B cell (primary cell): Measurements from ENCODE around the gene GNB5. TPM values are rescaled to one million over a fixed set of nuclear protein-coding genes. Genes with fewer than 3 reads are reported as not detected.
A peak's percentile ranks its signal among the peaks of the same experiment; 100 is the strongest.

ENCODE experiments used
- ATAC-seq: fragments of 200-7000 bp; cut with Tn5 transposase; one replicate; pipeline ENCODE4 v1.10.0; 2021; ENCODE audit warnings: low read depth, mild to moderate bottlenecking, moderate number of reproducible peaks, moderate library complexity
- CTCF ChIA-PET: fragments of 350-600 bp; sonication (Branson Sonifier 250); formaldehyde crosslinking; loops from one replicate; lab custom pipeline; 2021; ENCODE audit warnings: antibody characterized with exemption, inconsistent platforms; lab: Charles Lee
- POLR2A ChIA-PET: fragments of 350-600 bp; sonication (Branson Sonifier 250); formaldehyde crosslinking; loops from one replicate; lab custom pipeline; 2021; ENCODE audit warnings: antibody characterized with exemption; lab: Charles Lee
- DNase-seq: peaks from one replicate; pipeline ENCODE4 v3.0.0; 2013
- H2AFZ ChIP-seq: 2 replicates; pipeline ENCODE4 v1.6.1; 2012; ENCODE audit warnings: mild to moderate bottlenecking, low read depth, low read length; ENCODE audit not compliant: insufficient read depth, poor library complexity, severe bottlenecking
- H3K27ac ChIP-seq, 2 donors: 1 replicate in 1 of 2; 2 replicates in 1 of 2; pipeline ENCODE4 v1.5.1; 2012 to 2013; ENCODE audit warnings: low read length in 2 of 2, mild to moderate bottlenecking in 2 of 2, moderate library complexity in 1 of 2
- H3K27me3 ChIP-seq, 4 experiments: fragments of 200-600 bp in 1 of 4; sonication (generic) in 1 of 4; replicated peaks in 1 of 4; 1 replicate in 2 of 4; 2 replicates in 2 of 4; pipeline versions ENCODE4 v1.6.1 to v1.7.0; 2013 to 2016; ENCODE audit warnings: low read length in 3 of 4, mild to moderate bottlenecking in 2 of 4, mixed read lengths in 1 of 4, moderate library complexity in 1 of 4; ENCODE audit not compliant: insufficient read depth in 4 of 4, control insufficient read depth in 3 of 4; ENCODE audit errors: control extremely low read depth in 1 of 4
- H3K36me3 ChIP-seq, 2 experiments: replicated peaks in 1 of 2; 1 replicate in 1 of 2; 2 replicates in 1 of 2; pipeline versions ENCODE4 v1.6.1 to v1.7.1; 2013; ENCODE audit warnings: low read length in 1 of 2; ENCODE audit not compliant: insufficient read depth in 2 of 2, control insufficient read depth in 1 of 2; ENCODE audit errors: control extremely low read depth in 1 of 2, extremely low read depth in 1 of 2
- H3K4me1 ChIP-seq, 2 donors: fragments of 200-600 bp in 1 of 2; sonication (generic) in 1 of 2; 1 replicate in 1 of 2; 2 replicates in 1 of 2; pipeline versions ENCODE4 v1.5.1 to v1.6.1; 2013 to 2017; ENCODE audit warnings: low read length in 2 of 2; ENCODE audit not compliant: control insufficient read depth in 2 of 2, insufficient read depth in 2 of 2
- H3K4me2 ChIP-seq: replicated peaks from 2 replicates; pipeline ENCODE3; 2012; ENCODE audit warnings: mild to moderate bottlenecking, low read depth, low read length; ENCODE audit not compliant: poor library complexity, severe bottlenecking
- H3K4me3 ChIP-seq, 5 experiments: fragments of 200-600 bp in 1 of 5; sonication (generic) in 1 of 5; 1 replicate in 3 of 5; 2 replicates in 2 of 5; pipeline versions ENCODE4 v1.5.1 to v1.7.0; 2011 to 2016; ENCODE audit warnings: low read length in 4 of 5, mild to moderate bottlenecking in 4 of 5, low read depth in 2 of 5, control low read depth in 1 of 5, moderate library complexity in 1 of 5; ENCODE audit not compliant: insufficient read depth in 1 of 5; ENCODE audit errors: control extremely low read depth in 1 of 5, extremely low read depth in 1 of 5
- H3K79me2 ChIP-seq: fragments of 200-600 bp; sonication (generic); one replicate; pipeline ENCODE4 v1.6.0; 2016; ENCODE audit warnings: low read length; ENCODE audit not compliant: control insufficient read depth, insufficient read depth
- H3K9ac ChIP-seq: fragments of 200-600 bp; sonication (generic); 2 replicates; pipeline ENCODE4 v1.6.1; 2017; ENCODE audit warnings: mild to moderate bottlenecking, low read length, moderate library complexity
- H3K9me3 ChIP-seq, 3 donors: one replicate each; pipeline versions ENCODE4 v1.6.1 to v1.7.1; 2013; ENCODE audit warnings: low read length in 2 of 3; ENCODE audit not compliant: control insufficient read depth in 2 of 3, insufficient read depth in 1 of 3; ENCODE audit errors: control extremely low read depth in 1 of 3
- H4K20me1 ChIP-seq: 2 replicates; pipeline ENCODE4 v1.6.0; 2012; ENCODE audit warnings: mild to moderate bottlenecking, low read length; ENCODE audit not compliant: insufficient read depth, control insufficient read depth, poor library complexity, severe bottlenecking
- H3K27ac Mint-ChIP-seq: one replicate; pipeline ENCODE4 v1.8.0; 2021; ENCODE audit warnings: mixed read lengths
- H3K27me3 Mint-ChIP-seq: one replicate; pipeline ENCODE4 v1.8.0; 2021; ENCODE audit warnings: mixed read lengths
- H3K4me1 Mint-ChIP-seq: one replicate; pipeline ENCODE4 v1.8.0; 2021; ENCODE audit warnings: mixed read lengths
- H3K4me3 Mint-ChIP-seq: one replicate; pipeline ENCODE4 v1.8.0; 2021; ENCODE audit warnings: mixed read lengths
- H3K9me3 Mint-ChIP-seq: one replicate; pipeline ENCODE4 v1.8.0; 2022; ENCODE audit warnings: mixed read lengths; ENCODE audit not compliant: insufficient read depth
- CTCF ChIP-seq: fragments of 200-600 bp; IDR thresholded peaks from one replicate; pipeline ENCODE4 v1.8.0; 2022; ENCODE audit warnings: antibody characterized with exemption, mild to moderate bottlenecking
- EZH2 ChIP-seq: IDR thresholded peaks from 2 replicates; pipeline ENCODE4 v1.6.1; 2012; ENCODE audit warnings: borderline replicate concordance, low read depth, mild to moderate bottlenecking, moderate library complexity, low read length; ENCODE audit not compliant: insufficient read depth, poor library complexity, severe bottlenecking
- WGBS: methylation state at CpG from one replicate; pipeline ENCODE4 v1.1.5; 2013; ENCODE audit warnings: missing lambda C conversion rate; ENCODE audit not compliant: insufficient coverage; 5-methylcytosine and 5-hydroxymethylcytosine counted together
- intact Hi-C: fragments of 100-400 bp; cut with micrococcal nuclease; formaldehyde crosslinking; loops from one replicate; pipeline ENCODE4 v1.10.0; 2022
- polyA plus RNA-seq: library from polyadenylated mRNA; depleted of rRNA; stranded (reverse); fragments of >200 nt; gene quantifications from 2 replicates; pipeline ENCODE4 v1.2.3, GENCODE V29; 2012
- total RNA-seq, 2 donors: library from RNA; stranded (reverse); fragments of 120-200 nt in 1 of 2; gene quantifications; 1 replicate in 1 of 2; 2 replicates in 1 of 2; pipeline versions ENCODE4 v1.2.3 to v1.2.4, GENCODE V29; 2013 to 2022

GNB5 gene
- total and polyA plus RNA-seq, 2 donors (not counting 1 experiment from before 2014, with no cell fraction given) = 58.5 to 142 TPM

GRCh38 chr15:52078876-52079700 lies 112.1 kb downstream of the GNB5 start:
- CTCF ChIA-PET = interaction anchor here (0.7 to 4.1 kb wide), 39 partner anchors 8 to 429 kb away, joined by 3 to 25 read pairs (median 4); partner anchors contain the start of gene LEO1
- H3K4me1 ChIP-seq = peaks cover 11 to 14% of the 10 kb centered on the region in 2 donors
- no peak overlapping the region for H3K4me2 ChIP-seq
- peak; percentile 64 for ATAC-seq
- peak; percentile 81 for DNase-seq
- H3K27ac ChIP-seq = no peak overlapping the region
- peaks cover 0 to 9% (median 0%) of the 10 kb centered on the region in 4 experiments for H3K27me3 ChIP-seq
- intact Hi-C loops = loop anchor here (1.0 kb wide), 2 partner anchors 97 to 191 kb away; no protein-coding TSS in a partner anchor
- H2AFZ ChIP-seq = peak overlapping the region; percentile 5
- TF ChIP-seq CTCF (peak; percentile 93), EZH2 (no peak)
- 63% methylated on average over 4 of the region's 13 CpGs for WGBS
- H3K27me3 Mint-ChIP-seq = peaks cover 6% of the 10 kb centered on the region
- no peaks in the 10 kb centered on the region for H3K9me3 Mint-ChIP-seq
- H3K4me3 ChIP-seq = no peak overlapping the region
- no peaks in the 10 kb centered on the region for H3K36me3 ChIP-seq
- no peaks in the 10 kb centered on the region for H4K20me1 ChIP-seq
- no peaks in the 10 kb centered on the region for H3K9me3 ChIP-seq
- H3K4me1 Mint-ChIP-seq = peaks cover 25% of the 10 kb centered on the region
- POLR2A ChIA-PET = no interaction called here
- no peak overlapping the region for H3K27ac Mint-ChIP-seq
- H3K4me3 Mint-ChIP-seq = no peak overlapping the region
- H3K9ac ChIP-seq = no peak overlapping the region
- H3K79me2 ChIP-seq = no peaks in the 10 kb centered on the region
